NCI-H2029 treated with DMSO at 0.1 percent for 48 hours (cell line): Measurements from ENCODE around the gene NKPD1.

Source experiments
- DNase-seq: peaks from one replicate; lab custom pipeline; 2025; lab: John Stamatoyannopoulos, UW

Gene NKPD1

DNA sequence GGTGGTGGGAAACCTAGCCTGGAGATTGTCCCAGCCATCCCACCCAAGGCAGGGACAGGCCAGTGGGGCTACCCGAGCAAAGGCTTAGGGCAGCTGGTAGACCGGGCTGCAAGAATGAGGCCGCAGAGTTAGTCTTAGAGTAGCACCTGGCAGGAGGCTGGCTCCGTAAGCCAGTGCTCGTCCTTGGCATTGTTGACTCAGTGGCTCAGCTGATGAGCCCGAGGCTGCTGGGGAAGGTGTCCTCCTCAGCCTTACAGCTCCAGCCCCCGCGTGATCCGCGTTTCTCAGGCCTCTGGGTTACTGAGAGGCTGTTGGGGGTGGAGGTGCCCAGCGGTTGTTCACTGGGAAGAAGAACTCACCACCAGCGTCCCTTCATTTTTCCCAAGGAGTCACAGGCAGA lies 43.1 kb downstream of the NKPD1 start:
- no peak for DNase-seq

DNA sequence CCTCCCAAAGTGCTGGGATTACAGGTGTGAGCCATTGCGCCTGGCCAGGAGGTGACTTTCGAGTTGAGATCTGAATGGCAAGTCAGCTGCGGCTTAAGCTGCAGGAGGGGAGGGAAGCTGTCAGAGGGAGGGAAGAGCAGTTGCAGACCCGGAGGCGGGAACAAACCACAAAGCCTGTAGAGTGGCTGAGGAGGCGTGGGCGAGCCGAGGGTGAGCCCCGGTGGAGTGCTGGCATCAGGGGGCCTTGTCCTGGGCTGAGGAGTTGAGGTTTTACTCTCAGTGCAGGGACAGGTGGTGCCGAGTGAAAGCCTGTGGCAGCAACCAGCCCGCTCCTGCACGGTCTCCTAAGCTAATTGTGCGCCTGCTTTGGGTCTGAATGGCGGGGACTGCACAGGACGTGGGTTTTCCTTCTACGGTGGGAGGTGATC lies 43.6 kb downstream of the NKPD1 start:
- peak; percentile 59 for DNase-seq

DNA sequence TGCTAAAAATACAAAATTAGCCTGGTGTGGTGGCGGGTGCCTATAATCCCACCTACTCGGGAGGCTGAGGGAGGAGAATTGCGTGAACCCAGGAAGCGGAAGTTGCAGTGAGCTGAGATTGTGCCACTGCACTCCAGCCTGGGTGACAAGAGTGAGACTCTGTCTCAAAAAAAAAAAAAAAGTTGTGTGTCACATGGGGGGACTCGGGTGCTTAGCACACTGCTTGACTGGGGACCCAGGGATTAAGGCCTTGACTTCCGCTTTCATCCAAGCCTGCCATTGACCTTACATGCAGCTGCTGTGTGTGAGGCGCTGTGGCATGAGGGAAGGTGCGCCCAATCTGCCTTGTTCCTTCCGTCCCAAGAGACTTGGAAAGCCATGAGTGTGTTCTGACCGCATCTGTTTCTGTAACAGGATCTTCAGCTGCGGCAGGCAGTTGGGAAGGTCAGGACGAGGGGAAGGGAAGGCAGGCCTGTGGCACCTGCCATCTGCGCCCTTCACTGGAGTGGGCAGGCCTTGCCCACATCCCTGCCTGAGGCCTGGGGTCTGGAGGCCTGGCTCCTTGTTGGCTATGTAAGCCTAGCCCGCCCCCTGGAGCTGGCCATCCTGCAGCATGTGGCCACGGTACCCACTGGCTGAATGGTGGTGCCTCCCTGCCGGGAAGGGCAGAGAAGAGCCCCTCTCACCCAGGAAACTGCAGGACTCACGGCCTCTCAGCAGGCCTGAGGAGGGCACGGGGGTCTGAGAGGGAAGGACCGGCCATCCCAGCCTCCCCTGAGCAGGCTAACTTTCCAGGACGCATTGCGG lies 44.8 kb downstream of the NKPD1 start:
- no peak for DNase-seq

DNA sequence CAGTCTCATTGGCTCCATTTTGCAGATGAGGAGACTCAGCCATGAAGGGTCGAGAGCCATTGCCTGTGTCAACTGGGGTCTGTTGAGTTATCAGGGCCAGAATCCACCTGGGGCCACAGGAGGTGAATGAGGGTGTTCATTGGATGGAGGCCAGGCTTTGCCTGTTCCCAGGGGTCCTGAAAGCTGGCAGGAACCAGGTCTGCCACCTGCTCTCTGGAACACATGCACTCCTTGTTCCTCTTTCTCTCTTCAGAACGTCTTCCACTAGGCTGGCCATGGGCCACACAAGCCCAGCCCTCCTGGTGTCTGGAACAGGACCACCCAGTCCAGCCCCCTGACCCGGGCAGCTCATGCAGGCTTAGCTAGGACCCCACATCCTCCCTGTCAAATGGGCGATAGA lies 46.7 kb downstream of the NKPD1 start:
- DNase-seq: no peak

DNA sequence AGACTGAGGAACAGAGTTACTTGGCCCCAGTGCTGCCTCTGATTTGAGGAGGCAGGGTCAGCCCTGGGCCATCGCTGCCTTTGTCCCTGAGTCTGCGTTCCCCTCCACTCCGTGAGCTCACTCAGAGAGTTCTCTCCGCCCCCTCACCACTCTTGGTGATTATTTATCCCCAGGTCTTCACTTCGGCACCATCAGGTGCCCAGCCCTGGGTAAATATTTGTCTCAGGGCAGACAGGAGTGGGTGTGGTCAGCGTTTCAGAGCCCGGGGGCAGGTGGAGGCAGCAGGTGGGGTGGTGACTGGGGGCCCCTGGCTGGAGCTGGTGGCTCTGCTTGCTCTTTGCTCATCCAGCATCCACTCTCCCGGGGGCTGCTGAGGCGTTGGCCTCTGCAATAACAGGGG lies 47.2 kb downstream of the NKPD1 start:
- DNase-seq: peak; percentile 93

DNA sequence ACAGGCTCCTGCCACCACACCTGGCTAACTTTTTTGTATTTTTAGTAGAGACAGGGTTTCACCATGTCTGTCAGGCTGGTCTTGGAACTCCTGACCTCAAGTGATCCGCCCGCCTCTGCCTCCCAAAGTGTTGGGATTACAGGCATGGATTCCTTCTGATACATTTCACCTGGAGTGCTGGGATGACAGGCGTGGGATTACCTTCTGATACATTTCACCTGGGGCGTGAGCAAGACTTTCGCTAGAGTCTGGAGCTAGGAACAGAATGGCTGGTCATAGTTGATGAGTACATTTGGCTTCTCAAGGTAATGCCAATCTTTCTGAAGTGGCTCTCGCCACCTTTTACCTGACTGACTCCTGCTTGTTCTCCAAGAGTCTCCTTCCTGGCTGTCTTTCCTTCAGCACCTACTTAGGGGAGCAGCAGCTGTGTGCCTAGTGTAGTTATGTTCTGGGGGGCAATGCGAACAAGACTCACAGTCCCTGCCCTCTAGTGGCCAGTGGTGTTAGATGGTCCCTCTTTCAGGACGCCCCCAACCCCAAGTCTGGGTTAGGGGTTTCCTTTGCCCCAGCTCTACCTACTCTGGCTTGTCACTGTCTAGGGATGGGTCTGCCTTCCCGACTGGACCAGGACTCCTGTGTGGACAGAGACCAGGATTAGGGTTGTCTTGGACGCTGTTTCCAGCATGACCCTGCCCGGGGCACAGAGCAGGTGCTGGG lies 48.5 kb downstream of the NKPD1 start:
- DNase-seq: no peak
